Measurements from ENCODE around the gene ITGA2. TPM values are rescaled to one million over a fixed set of nuclear protein-coding genes. Genes with fewer than 3 reads are reported as not detected.
A peak's percentile ranks its signal among the peaks of the same experiment; 100 is the strongest.

The ITGA2 gene
- total RNA-seq, 2 experiments from 2014 or later = 0.74 to 0.86 TPM

- H3K36me3 Mint-ChIP-seq (ENCODE audit: low read depth) = no peaks in the 10 kb centered on the region
Observed at GRCh38 chr5:52947208-52947607, 41.9 kb upstream of the ITGA2 start.

DNA sequence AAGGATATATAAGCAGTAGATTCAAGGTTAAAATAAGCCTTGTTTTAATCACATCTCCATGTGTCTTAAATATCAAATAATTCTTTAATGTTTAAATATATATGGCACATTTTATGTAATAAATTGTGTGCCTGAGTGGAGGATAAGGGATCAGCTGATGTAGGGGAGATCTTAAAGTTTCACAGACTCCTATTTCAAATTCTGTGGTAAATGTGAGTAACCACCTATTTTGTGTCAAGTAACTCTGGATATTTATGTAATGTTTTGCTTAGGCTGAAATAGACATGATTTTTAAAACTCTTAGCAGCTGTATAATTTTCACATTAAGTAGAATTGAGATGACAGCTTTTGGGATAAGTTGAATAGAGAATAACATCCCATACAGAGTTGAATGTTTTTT is 41.3 kb upstream of the ITGA2 start:
- H3K4me1 Mint-ChIP-seq (ENCODE audit: low read depth) = peaks cover 24% of the 10 kb centered on the region
- CTCF ChIA-PET = interaction anchor here (0.6 to 5.6 kb wide), 27 partner anchors 8 to 171 kb away, joined by 3 to 144 read pairs (median 6); partner anchors contain the start of genes ITGA2 and MOCS2
- H3K9me3 Mint-ChIP-seq = no peaks in the 10 kb centered on the region
- no peak overlapping the region for H3K27ac Mint-ChIP-seq
- DNase-seq (no peak), ATAC-seq (no peak)
- POLR2A ChIA-PET = interaction anchor here (1.2 kb wide), 1 partner anchor 145 kb away, joined by 4 read pairs; no protein-coding TSS in a partner anchor
- TF ChIP-seq CTCF (IDR thresholded peaks at IDR 0.05) = no peak
- H3K27me3 Mint-ChIP-seq = no peaks in the 10 kb centered on the region
- H3K4me3 Mint-ChIP-seq = no peak overlapping the region
- intact Hi-C loops (cut with micrococcal nuclease) = loop anchor here (1.0 to 5.0 kb wide), 3 partner anchors 39 to 148 kb away; partner anchors contain the start of gene ITGA2
- no peaks in the 10 kb centered on the region for H3K36me3 Mint-ChIP-seq (ENCODE audit: low read depth)

More at GRCh38 chr5:52947208-52947607, 41.9 kb upstream of the ITGA2 start:
- no peaks in the 10 kb centered on the region for H3K9me3 Mint-ChIP-seq
- no peak overlapping the region for H3K4me3 Mint-ChIP-seq
- peaks cover 24% of the 10 kb centered on the region for H3K4me1 Mint-ChIP-seq (ENCODE audit: low read depth)
- no peak for ATAC-seq
- ChIA-PET CTCF (interaction anchor here (0.6 to 5.6 kb wide), 9 partner anchors 9 to 172 kb away, joined by 3 to 144 read pairs (median 10); partner anchors contain the start of genes ITGA2 and MOCS2), POLR2A (interaction anchor here (1.2 kb wide), 1 partner anchor 146 kb away, joined by 4 read pairs; no protein-coding TSS in a partner anchor)
- TF ChIP-seq CTCF (IDR thresholded peaks at IDR 0.05) = no peak
- DNase-seq = no peak
- H3K27me3 Mint-ChIP-seq = no peaks in the 10 kb centered on the region
- intact Hi-C loops (cut with micrococcal nuclease) = loop anchor here (5.0 kb wide), 2 partner anchors 40 to 90 kb away; partner anchors contain the start of gene ITGA2
- no peak overlapping the region for H3K27ac Mint-ChIP-seq

- peak overlapping the region; percentile 47 for H3K27ac Mint-ChIP-seq
- ChIA-PET CTCF (interaction anchor here (0.6 to 5.6 kb wide), 41 partner anchors 8 to 255 kb away, joined by 3 to 144 read pairs (median 5); partner anchors contain the start of genes ITGA2 and MOCS2), POLR2A (interaction anchor here (1.0 to 1.2 kb wide), 2 partner anchors 144 to 164 kb away, joined by 3 to 4 read pairs; no protein-coding TSS in a partner anchor)
- TF ChIP-seq CTCF (IDR thresholded peaks at IDR 0.05) = peak; percentile 85
- H3K9me3 Mint-ChIP-seq = no peaks in the 10 kb centered on the region
- H3K4me3 Mint-ChIP-seq = no peak overlapping the region
- intact Hi-C loops (cut with micrococcal nuclease) = loop anchor here (1.0 to 5.0 kb wide), 3 partner anchors 39 to 148 kb away; partner anchors contain the start of gene ITGA2
- H3K27me3 Mint-ChIP-seq = no peaks in the 10 kb centered on the region
- DNase-seq (peak; percentile 78), ATAC-seq (peak; percentile 99)
- H3K36me3 Mint-ChIP-seq (ENCODE audit: low read depth) = no peaks in the 10 kb centered on the region
- peaks cover 24% of the 10 kb centered on the region for H3K4me1 Mint-ChIP-seq (ENCODE audit: low read depth)
Observed at GRCh38 chr5:52948418-52949076, 40.6 kb upstream of the ITGA2 start.

DNA sequence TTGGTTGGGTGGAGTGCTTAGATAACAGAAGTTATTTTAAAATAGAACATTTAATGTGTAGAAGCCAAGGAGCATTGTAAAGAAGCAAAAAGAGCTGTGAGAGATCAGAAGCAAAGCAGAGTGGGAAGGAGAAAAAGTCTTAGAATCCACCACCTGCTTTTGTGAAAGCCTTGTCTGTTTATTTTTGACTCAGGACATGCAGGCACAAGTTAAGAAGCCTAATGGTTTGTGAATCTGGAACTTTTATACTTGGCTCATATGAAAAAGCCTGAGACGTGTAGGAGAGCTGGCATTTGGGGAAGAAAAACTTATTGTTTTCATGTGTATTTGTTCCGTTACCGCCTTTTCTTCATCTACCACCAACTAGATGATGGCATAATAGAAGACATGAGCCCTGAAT is 38.5 kb upstream of the ITGA2 start:
- POLR2A ChIA-PET = no interaction called here
- DNase-seq = no peak
- H3K4me3 Mint-ChIP-seq = no peak overlapping the region
- CTCF ChIA-PET = interaction anchor here (1.3 to 5.6 kb wide), 7 partner anchors 12 to 165 kb away, joined by 3 to 144 read pairs (median 27); no protein-coding TSS in a partner anchor
- intact Hi-C loops (cut with micrococcal nuclease) = no loop called here
- no peak for ATAC-seq
- no peaks in the 10 kb centered on the region for H3K27me3 Mint-ChIP-seq
- H3K9me3 Mint-ChIP-seq = no peaks in the 10 kb centered on the region
- no peak overlapping the region for H3K27ac Mint-ChIP-seq
- no peak for TF ChIP-seq CTCF (IDR thresholded peaks at IDR 0.05)
- H3K36me3 Mint-ChIP-seq (ENCODE audit: low read depth) = no peaks in the 10 kb centered on the region
- peaks cover 19% of the 10 kb centered on the region for H3K4me1 Mint-ChIP-seq (ENCODE audit: low read depth)

DNA sequence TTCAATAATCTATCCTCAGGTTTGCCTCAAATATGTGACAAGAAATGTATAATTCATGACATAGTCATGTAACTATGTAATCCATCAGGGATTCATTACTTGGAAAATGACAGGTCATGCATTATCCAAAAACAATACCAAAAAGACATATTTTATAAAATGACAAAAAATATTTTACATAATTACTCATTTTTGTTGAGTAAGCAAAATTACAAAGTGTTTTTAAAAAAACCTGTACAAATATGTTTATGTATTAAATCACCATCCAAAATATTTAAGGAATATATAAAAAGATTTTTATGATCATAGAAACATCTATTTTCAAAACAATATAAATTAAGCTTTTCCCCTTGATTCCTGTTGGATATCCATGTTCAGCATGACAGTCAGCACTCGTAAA is 36.7 kb upstream of the ITGA2 start:
- ATAC-seq (no peak), DNase-seq (no peak)
- Mint-ChIP-seq H3K27me3 (no peaks in the 10 kb centered on the region), H3K9me3 (no peaks in the 10 kb centered on the region), H3K4me1 (ENCODE audit: low read depth) (peaks cover 15% of the 10 kb centered on the region), H3K4me3 (no peak overlapping the region), H3K27ac (no peak overlapping the region), H3K36me3 (ENCODE audit: low read depth) (no peaks in the 10 kb centered on the region)
- TF ChIP-seq CTCF (IDR thresholded peaks at IDR 0.05) = no peak
- ChIA-PET CTCF (interaction anchor here (1.0 to 5.6 kb wide), 2 partner anchors 143 to 146 kb away, joined by 3 to 144 read pairs; no protein-coding TSS in a partner anchor), POLR2A (no interaction called here)
- intact Hi-C loops (cut with micrococcal nuclease) = no loop called here

All from activated CD8-positive, alpha-beta T cell treated with anti-CD3 and anti-CD28 coated beads for 36 hours (primary cell).